PC-9 (cell line): ENCODE data around the gene HDAC8.

Experiments used
- EZH2 ChIP-seq: fragments of 200-600 bp; sonication (generic); IDR thresholded peaks from 2 replicates; pipeline ENCODE4 v1.8.0; 2017; ENCODE audit warnings: antibody characterized with exemption, low read depth
- TF ChIP-seq, protein P1 (sequence below): fragments of 200-600 bp; sonication (generic); conservative IDR thresholded peaks from 2 replicates; pipeline ENCODE4 v1.6.1; 2017; ENCODE audit warnings: mixed run types, antibody characterized with exemption, mild to moderate bottlenecking, moderate library complexity

DNA sequence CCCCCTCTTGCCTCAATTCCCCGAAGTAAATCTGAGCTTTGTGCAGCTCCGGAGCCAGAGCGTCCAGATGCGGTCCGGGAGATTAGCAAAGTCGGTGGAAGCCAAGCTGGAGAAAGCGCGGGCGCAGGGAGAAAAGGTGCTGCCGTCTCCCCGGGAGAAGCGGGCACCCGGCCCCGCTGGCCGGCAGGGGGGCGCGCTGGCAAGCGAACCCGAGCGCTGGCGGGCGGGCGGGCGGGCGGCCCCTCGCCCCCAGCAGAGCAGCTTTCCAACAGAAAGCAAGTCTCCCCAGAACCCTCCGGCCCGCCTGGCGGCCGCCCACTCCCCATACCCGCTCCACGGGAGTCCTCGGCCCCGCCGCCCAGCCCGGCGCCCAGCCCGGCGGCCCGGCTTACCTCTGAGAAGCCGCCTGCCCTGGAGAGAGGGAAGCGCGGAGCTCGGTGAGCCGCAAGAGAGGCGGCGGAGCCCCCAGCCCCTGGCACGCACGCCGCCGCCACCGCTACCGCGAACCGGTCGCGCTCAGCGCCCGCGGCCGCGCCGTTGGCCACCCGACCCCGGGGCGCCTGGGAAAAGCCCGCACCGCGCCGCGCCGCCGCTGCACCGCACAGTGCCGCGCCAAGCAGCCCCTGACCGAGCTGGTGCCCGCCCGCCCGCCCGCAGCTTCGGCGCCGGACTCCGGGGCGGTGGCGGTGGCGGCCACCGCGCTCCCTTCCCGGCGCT, 266.4 kb downstream of the HDAC8 start:
- TF ChIP-seq, protein P1, sequence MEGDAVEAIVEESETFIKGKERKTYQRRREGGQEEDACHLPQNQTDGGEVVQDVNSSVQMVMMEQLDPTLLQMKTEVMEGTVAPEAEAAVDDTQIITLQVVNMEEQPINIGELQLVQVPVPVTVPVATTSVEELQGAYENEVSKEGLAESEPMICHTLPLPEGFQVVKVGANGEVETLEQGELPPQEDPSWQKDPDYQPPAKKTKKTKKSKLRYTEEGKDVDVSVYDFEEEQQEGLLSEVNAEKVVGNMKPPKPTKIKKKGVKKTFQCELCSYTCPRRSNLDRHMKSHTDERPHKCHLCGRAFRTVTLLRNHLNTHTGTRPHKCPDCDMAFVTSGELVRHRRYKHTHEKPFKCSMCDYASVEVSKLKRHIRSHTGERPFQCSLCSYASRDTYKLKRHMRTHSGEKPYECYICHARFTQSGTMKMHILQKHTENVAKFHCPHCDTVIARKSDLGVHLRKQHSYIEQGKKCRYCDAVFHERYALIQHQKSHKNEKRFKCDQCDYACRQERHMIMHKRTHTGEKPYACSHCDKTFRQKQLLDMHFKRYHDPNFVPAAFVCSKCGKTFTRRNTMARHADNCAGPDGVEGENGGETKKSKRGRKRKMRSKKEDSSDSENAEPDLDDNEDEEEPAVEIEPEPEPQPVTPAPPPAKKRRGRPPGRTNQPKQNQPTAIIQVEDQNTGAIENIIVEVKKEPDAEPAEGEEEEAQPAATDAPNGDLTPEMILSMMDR = no peak
- TF ChIP-seq EZH2 = 0 out of 2 replicates have a peak, but pooled peaks have one; percentile 32
